DND-41 (cell line): ENCODE data around the gene MMGT1.

Experiments used
- CTCF ChIP-seq: IDR thresholded peaks from 2 replicates; pipeline ENCODE4 v1.5.1; 2012; ENCODE audit warnings: borderline replicate concordance, low read length, moderate library complexity, mild to moderate bottlenecking; ENCODE audit not compliant: poor library complexity, severe bottlenecking; ENCODE audit errors: extremely low read depth
- EZH2 ChIP-seq: IDR thresholded peaks from 3 replicates; pipeline ENCODE4 v1.6.1; 2012; ENCODE audit warnings: borderline replicate concordance, low read depth, mild to moderate bottlenecking, moderate library complexity, low read length, inconsistent platforms; ENCODE audit not compliant: severe bottlenecking

- TF ChIP-seq CTCF, result peak; percentile 61
- no peak for TF ChIP-seq EZH2
Observed at GRCh38 chrX:135931644-135932487, 41.9 kb downstream of the MMGT1 start.
